ENCODE measurements around the gene ZEB2.

GRCh38 chr2:144407262-144407661 is 112.7 kb downstream of the ZEB2 start:
- TF ChIP-seq, protein P1, sequence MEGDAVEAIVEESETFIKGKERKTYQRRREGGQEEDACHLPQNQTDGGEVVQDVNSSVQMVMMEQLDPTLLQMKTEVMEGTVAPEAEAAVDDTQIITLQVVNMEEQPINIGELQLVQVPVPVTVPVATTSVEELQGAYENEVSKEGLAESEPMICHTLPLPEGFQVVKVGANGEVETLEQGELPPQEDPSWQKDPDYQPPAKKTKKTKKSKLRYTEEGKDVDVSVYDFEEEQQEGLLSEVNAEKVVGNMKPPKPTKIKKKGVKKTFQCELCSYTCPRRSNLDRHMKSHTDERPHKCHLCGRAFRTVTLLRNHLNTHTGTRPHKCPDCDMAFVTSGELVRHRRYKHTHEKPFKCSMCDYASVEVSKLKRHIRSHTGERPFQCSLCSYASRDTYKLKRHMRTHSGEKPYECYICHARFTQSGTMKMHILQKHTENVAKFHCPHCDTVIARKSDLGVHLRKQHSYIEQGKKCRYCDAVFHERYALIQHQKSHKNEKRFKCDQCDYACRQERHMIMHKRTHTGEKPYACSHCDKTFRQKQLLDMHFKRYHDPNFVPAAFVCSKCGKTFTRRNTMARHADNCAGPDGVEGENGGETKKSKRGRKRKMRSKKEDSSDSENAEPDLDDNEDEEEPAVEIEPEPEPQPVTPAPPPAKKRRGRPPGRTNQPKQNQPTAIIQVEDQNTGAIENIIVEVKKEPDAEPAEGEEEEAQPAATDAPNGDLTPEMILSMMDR (IDR thresholded peaks at IDR 0.05; ENCODE audit: low read depth, low read length, poor library complexity, severe bottlenecking): no peak
- TF ChIP-seq EZH2phosphoT487 (IDR thresholded peaks at IDR 0.05; ENCODE audit: borderline replicate concordance, low read length): no peak
